ENCODE results near the gene NACAD. TPM values are rescaled to one million over a fixed set of nuclear protein-coding genes. Genes with fewer than 3 reads are reported as not detected.

NACAD gene
- total and polyA plus RNA-seq, 7 experiments from 2014 or later, result 0.08 to 0.15 TPM; not detected in 5

GRCh38 chr7:45131891-45132290, 43.1 kb upstream of the NACAD start:
- Histone ChIP-seq H3K4me3 (ENCODE audit: low read length) (no peak overlapping the region), H3K36me3 (ENCODE audit: control insufficient read depth in 2 of 3, insufficient read depth in 3 of 3, low read length in 3 of 3) (no peaks in the 10 kb centered on the region), H3K9me3 (ENCODE audit: control insufficient read depth in 2 of 3, low read length in 3 of 3) (no peaks in the 10 kb centered on the region), H3K4me1 (ENCODE audit: control insufficient read depth in 2 of 2, insufficient read depth in 2 of 2, low read length in 2 of 2) (peaks cover 0 to 3% of the 10 kb centered on the region in 2 donors), H3K27me3 (ENCODE audit: control insufficient read depth in 2 of 2, insufficient read depth in 2 of 2, low read length in 2 of 2) (no peaks in the 10 kb centered on the region), H3K27ac (ENCODE audit: low read depth, low read length) (no peak overlapping the region)
- ChIA-PET POLR2A (no interaction called here), CTCF (no interaction called here)
- H3K4me3 Mint-ChIP-seq, result no peak overlapping the region
- no peaks in the 10 kb centered on the region for H3K36me3 Mint-ChIP-seq
- ATAC-seq (no peak), DNase-seq (no peak)
- H3K4me1 Mint-ChIP-seq, result peaks cover 6 to 13% (median 9%) of the 10 kb centered on the region in 7 donors
- no peaks in the 10 kb centered on the region for H3K9me3 Mint-ChIP-seq
- H3K27ac Mint-ChIP-seq, result peak overlapping the region in 1 of 9 donors; percentile 88
- intact Hi-C loops (cut with micrococcal nuclease), result no loop called here
- H3K27me3 Mint-ChIP-seq, result no peaks in the 10 kb centered on the region

GRCh38 chr7:45130910-45131309, 42.1 kb upstream of the NACAD start:
- ATAC-seq (no peak), DNase-seq (no peak)
- Mint-ChIP-seq H3K27ac (peak overlapping the region in 1 of 9 donors; percentile 30), H3K9me3 (no peaks in the 10 kb centered on the region), H3K27me3 (no peaks in the 10 kb centered on the region), H3K36me3 (no peaks in the 10 kb centered on the region), H3K4me1 (peaks cover 2 to 8% (median 4%) of the 10 kb centered on the region in 7 donors), H3K4me3 (no peak overlapping the region)
- H3K4me3 ChIP-seq (ENCODE audit: low read length), result no peak overlapping the region
- CTCF ChIA-PET, result no interaction called here
- H3K9me3 ChIP-seq (ENCODE audit: control insufficient read depth in 2 of 3, low read length in 3 of 3), result no peaks in the 10 kb centered on the region
- no peaks in the 10 kb centered on the region for H3K36me3 ChIP-seq (ENCODE audit: control insufficient read depth in 2 of 3, insufficient read depth in 3 of 3, low read length in 3 of 3)
- intact Hi-C loops (cut with micrococcal nuclease), result no loop called here
- no peaks in the 10 kb centered on the region for H3K27me3 ChIP-seq (ENCODE audit: control insufficient read depth in 2 of 2, insufficient read depth in 2 of 2, low read length in 2 of 2)
- no peak overlapping the region for H3K27ac ChIP-seq (ENCODE audit: low read depth, low read length)
- peaks cover 0 to 1% of the 10 kb centered on the region in 2 donors for H3K4me1 ChIP-seq (ENCODE audit: control insufficient read depth in 2 of 2, insufficient read depth in 2 of 2, low read length in 2 of 2)
- POLR2A ChIA-PET, result no interaction called here

GRCh38 chr7:45129906-45130305, 41.1 kb upstream of the NACAD start:
- Histone ChIP-seq H3K27me3 (ENCODE audit: control insufficient read depth in 2 of 2, insufficient read depth in 2 of 2, low read length in 2 of 2) (no peaks in the 10 kb centered on the region), H3K4me1 (ENCODE audit: control insufficient read depth in 2 of 2, insufficient read depth in 2 of 2, low read length in 2 of 2) (no peaks in the 10 kb centered on the region), H3K27ac (ENCODE audit: low read depth, low read length) (no peak overlapping the region), H3K36me3 (ENCODE audit: control insufficient read depth in 2 of 3, insufficient read depth in 3 of 3, low read length in 3 of 3) (no peaks in the 10 kb centered on the region), H3K9me3 (ENCODE audit: control insufficient read depth in 2 of 3, low read length in 3 of 3) (no peaks in the 10 kb centered on the region), H3K4me3 (ENCODE audit: low read length) (no peak overlapping the region)
- no peaks in the 10 kb centered on the region for H3K9me3 Mint-ChIP-seq
- intact Hi-C loops (cut with micrococcal nuclease), result no loop called here
- peak overlapping the region in 1 of 9 donors; percentile 46 for H3K27ac Mint-ChIP-seq
- ChIA-PET CTCF (no interaction called here), POLR2A (no interaction called here)
- DNase-seq (no peak), ATAC-seq (no peak)
- H3K4me1 Mint-ChIP-seq, result peaks cover 0 to 2% (median 0%) of the 10 kb centered on the region in 7 donors
- H3K36me3 Mint-ChIP-seq, result no peaks in the 10 kb centered on the region
- no peaks in the 10 kb centered on the region for H3K27me3 Mint-ChIP-seq
- no peak overlapping the region for H3K4me3 Mint-ChIP-seq

GRCh38 chr7:45129181-45129800, 40.5 kb upstream of the NACAD start:
- no peak for DNase-seq
- no peak overlapping the region for H3K4me3 Mint-ChIP-seq
- Histone ChIP-seq H3K27ac (ENCODE audit: low read depth, low read length) (no peak overlapping the region), H3K27me3 (ENCODE audit: control insufficient read depth in 2 of 2, insufficient read depth in 2 of 2, low read length in 2 of 2) (no peaks in the 10 kb centered on the region), H3K36me3 (ENCODE audit: control insufficient read depth in 2 of 3, insufficient read depth in 3 of 3, low read length in 3 of 3) (no peaks in the 10 kb centered on the region), H3K9me3 (ENCODE audit: control insufficient read depth in 2 of 3, low read length in 3 of 3) (no peaks in the 10 kb centered on the region), H3K4me1 (ENCODE audit: control insufficient read depth in 2 of 2, insufficient read depth in 2 of 2, low read length in 2 of 2) (no peaks in the 10 kb centered on the region), H3K4me3 (ENCODE audit: low read length) (no peak overlapping the region)
- no peaks in the 10 kb centered on the region for H3K36me3 Mint-ChIP-seq
- ChIA-PET CTCF (no interaction called here), POLR2A (no interaction called here)
- peak overlapping the region in 3 of 9 donors; percentile 17 to 60 (median 24) for H3K27ac Mint-ChIP-seq
- intact Hi-C loops (cut with micrococcal nuclease), result no loop called here
- no peaks in the 10 kb centered on the region for H3K27me3 Mint-ChIP-seq
- peaks cover 0 to 2% (median 0%) of the 10 kb centered on the region in 7 donors for H3K4me1 Mint-ChIP-seq
- H3K9me3 Mint-ChIP-seq, result no peaks in the 10 kb centered on the region
- ATAC-seq, result no peak

- no peak for ATAC-seq
- Histone ChIP-seq H3K27me3 (ENCODE audit: control insufficient read depth in 2 of 2, insufficient read depth in 2 of 2, low read length in 2 of 2) (no peaks in the 10 kb centered on the region), H3K4me1 (ENCODE audit: control insufficient read depth in 2 of 2, insufficient read depth in 2 of 2, low read length in 2 of 2) (peaks cover 14 to 17% of the 10 kb centered on the region in 2 donors), H3K4me3 (ENCODE audit: low read length) (no peak overlapping the region), H3K36me3 (ENCODE audit: control insufficient read depth in 2 of 3, insufficient read depth in 3 of 3, low read length in 3 of 3) (no peaks in the 10 kb centered on the region), H3K9me3 (ENCODE audit: control insufficient read depth in 2 of 3, low read length in 3 of 3) (no peaks in the 10 kb centered on the region), H3K27ac (ENCODE audit: low read depth, low read length) (no peak overlapping the region)
- Mint-ChIP-seq H3K36me3 (peaks cover 0 to 1% (median 0%) of the 10 kb centered on the region in 5 donors), H3K9me3 (no peaks in the 10 kb centered on the region), H3K27me3 (no peaks in the 10 kb centered on the region), H3K4me1 (peaks cover 8 to 17% (median 15%) of the 10 kb centered on the region in 7 donors), H3K27ac (no peak overlapping the region), H3K4me3 (no peak overlapping the region)
- CTCF ChIA-PET, result no interaction called here
- intact Hi-C loops (cut with micrococcal nuclease), result no loop called here
- no peak for DNase-seq
- POLR2A ChIA-PET, result no interaction called here
Measured at GRCh38 chr7:45126920-45127319, 38.2 kb upstream of the NACAD start.

GRCh38 chr7:45126201-45126600, 37.4 kb upstream of the NACAD start:
- H3K9me3 Mint-ChIP-seq, result no peaks in the 10 kb centered on the region
- peak overlapping the region in 1 of 9 donors; percentile 65 for H3K27ac Mint-ChIP-seq
- no peak overlapping the region for H3K4me3 Mint-ChIP-seq
- no peaks in the 10 kb centered on the region for H3K36me3 ChIP-seq (ENCODE audit: control insufficient read depth in 2 of 3, insufficient read depth in 3 of 3, low read length in 3 of 3)
- intact Hi-C loops (cut with micrococcal nuclease), result no loop called here
- ChIA-PET POLR2A (interaction anchor here (1.2 kb wide), 1 partner anchor 14 kb away, joined by 3 read pairs; the partner anchor contains the start of gene TBRG4), CTCF (interaction anchor here (3.3 kb wide), 1 partner anchor 9 kb away, joined by 13 read pairs; no protein-coding TSS in a partner anchor)
- no peaks in the 10 kb centered on the region for H3K27me3 ChIP-seq (ENCODE audit: control insufficient read depth in 2 of 2, insufficient read depth in 2 of 2, low read length in 2 of 2)
- H3K27ac ChIP-seq (ENCODE audit: low read depth, low read length), result no peak overlapping the region
- peaks cover 0 to 1% (median 0%) of the 10 kb centered on the region in 5 donors for H3K36me3 Mint-ChIP-seq
- ATAC-seq (no peak), DNase-seq (no peak)
- H3K27me3 Mint-ChIP-seq, result no peaks in the 10 kb centered on the region
- H3K4me1 Mint-ChIP-seq, result peaks cover 8 to 17% (median 15%) of the 10 kb centered on the region in 7 donors
- peaks cover 14 to 17% of the 10 kb centered on the region in 2 donors for H3K4me1 ChIP-seq (ENCODE audit: control insufficient read depth in 2 of 2, insufficient read depth in 2 of 2, low read length in 2 of 2)
- H3K9me3 ChIP-seq (ENCODE audit: control insufficient read depth in 2 of 3, low read length in 3 of 3), result no peaks in the 10 kb centered on the region
- H3K4me3 ChIP-seq (ENCODE audit: low read length), result no peak overlapping the region
